Neural progenitor cell (in vitro differentiated cells): ENCODE results near the gene LEKR1. TPM values are rescaled to one million over a fixed set of nuclear protein-coding genes. Genes with fewer than 3 reads are reported as not detected.
"Not testable (repeated sequence)": the region's sequence is repeated elsewhere in the genome, so short reads cannot be mapped to it uniquely, and the experiment has no call there.

Source experiments
- DNase-seq: peaks from one replicate; pipeline ENCODE4 v3.0.0-alpha.2; 2016; ENCODE audit warnings: low spot score
- H2AFZ ChIP-seq: fragments of 200-600 bp; sonication (generic); replicated peaks from 2 replicates; pipeline ENCODE4 v1.6.1; 2016; ENCODE audit warnings: antibody characterized with exemption
- H3F3A ChIP-seq: fragments of 200-600 bp; sonication (generic); 2 replicates; pipeline ENCODE4 v1.6.1; 2016; ENCODE audit warnings: antibody characterized with exemption, low read depth
- H3K27ac ChIP-seq: fragments of 200-600 bp; sonication (generic); 2 replicates; pipeline ENCODE4 v1.5.1; 2016; ENCODE audit warnings: mild to moderate bottlenecking
- H3K27me3 ChIP-seq: fragments of 200-600 bp; sonication (generic); 2 replicates; pipeline ENCODE4 v1.6.1; 2016; ENCODE audit warnings: mild to moderate bottlenecking, moderate library complexity
- H3K36me3 ChIP-seq: fragments of 200-600 bp; sonication (generic); 2 replicates; pipeline ENCODE4 v1.5.1; 2016
- H3K4me1 ChIP-seq: fragments of 200-600 bp; sonication (generic); 2 replicates; pipeline ENCODE4 v1.6.1; 2016; ENCODE audit warnings: mixed run types
- H3K4me2 ChIP-seq: fragments of 200-600 bp; sonication (generic); 2 replicates; pipeline ENCODE4 v1.6.1; 2016
- H3K4me3 ChIP-seq: fragments of 200-600 bp; sonication (generic); 2 replicates; pipeline ENCODE4 v1.5.1; 2016
- H3K79me2 ChIP-seq: fragments of 200-600 bp; sonication (generic); 2 replicates; pipeline ENCODE4 v1.6.1; 2016; ENCODE audit warnings: low read depth
- H3K9ac ChIP-seq: fragments of 200-600 bp; sonication (generic); 2 replicates; pipeline ENCODE4 v1.6.1; 2016
- H3K9me3 ChIP-seq: fragments of 200-600 bp; sonication (generic); 2 replicates; pipeline ENCODE4 v1.5.1; 2016; ENCODE audit warnings: low read depth
- H4K20me1 ChIP-seq: fragments of 200-600 bp; sonication (generic); 2 replicates; pipeline ENCODE4 v1.6.1; 2016; ENCODE audit warnings: low read depth
- H3K27ac Mint-ChIP-seq: 3 replicates; pipeline ENCODE4 v1.8.0; 2021; ENCODE audit warnings: mixed read lengths
- H3K27me3 Mint-ChIP-seq: 2 replicates; pipeline ENCODE4 v1.8.0; 2022; ENCODE audit warnings: low read depth, mild to moderate bottlenecking, inconsistent platforms, moderate library complexity, mixed read lengths; ENCODE audit not compliant: insufficient read depth
- H3K36me3 Mint-ChIP-seq: 3 replicates; pipeline ENCODE4 v1.8.0; 2021; ENCODE audit warnings: mixed read lengths
- H3K4me1 Mint-ChIP-seq: 3 replicates; pipeline ENCODE4 v1.8.0; 2021; ENCODE audit warnings: mixed read lengths
- H3K4me3 Mint-ChIP-seq: 3 replicates; pipeline ENCODE4 v1.8.0; 2021; ENCODE audit warnings: mild to moderate bottlenecking, moderate library complexity, mixed read lengths
- H3K9me3 Mint-ChIP-seq: 3 replicates; pipeline ENCODE4 v1.8.0; 2020; ENCODE audit warnings: mixed read lengths
- CTCF ChIP-seq: fragments of 200-600 bp; sonication (generic); IDR thresholded peaks from 2 replicates; pipeline ENCODE4 v1.5.1; 2017; ENCODE audit warnings: antibody characterized with exemption, mild to moderate bottlenecking
- EZH2 ChIP-seq: fragments of 200-600 bp; sonication (generic); IDR thresholded peaks from 2 replicates; pipeline ENCODE4 v1.6.1; 2017; ENCODE audit warnings: antibody characterized with exemption, mild to moderate bottlenecking, moderate library complexity
- EZH2phosphoT487 ChIP-seq: fragments of 200-600 bp; sonication (generic); IDR thresholded peaks from 2 replicates; pipeline ENCODE4 v1.6.1; 2017; ENCODE audit warnings: antibody characterized with exemption
- total RNA-seq: library from RNA; depleted of rRNA; stranded (reverse); fragments of >200 nt; gene quantifications from 2 replicates; pipeline ENCODE4 v1.2.3, GENCODE V29; 2015; ENCODE audit warnings: low replicate concordance

LEKR1 gene
- total RNA-seq, 1 donor from 2014 or later, result 1.9 TPM

GRCh38 chr3:156818890-156819289 lies 7.3 kb upstream of the LEKR1 start:
- Histone ChIP-seq H3K4me1 (no peaks in the 10 kb centered on the region), H2AFZ (no peak overlapping the region), H3K36me3 (no peaks in the 10 kb centered on the region), H3K4me3 (no peak overlapping the region), H3K9ac (no peak overlapping the region), H3K9me3 (no peaks in the 10 kb centered on the region), H3K27me3 (peaks cover 58% of the 10 kb centered on the region), H3K27ac (no peak overlapping the region), H3F3A (peaks cover 28% of the 10 kb centered on the region), H4K20me1 (no peaks in the 10 kb centered on the region), H3K79me2 (no peaks in the 10 kb centered on the region), H3K4me2 (no peak overlapping the region)
- H3K36me3 Mint-ChIP-seq, result no peaks in the 10 kb centered on the region
- H3K4me1 Mint-ChIP-seq, result peaks cover 29% of the 10 kb centered on the region
- no peak for TF ChIP-seq EZH2
- TF ChIP-seq CTCF, result no peak
- no peak for TF ChIP-seq EZH2phosphoT487
- DNase-seq, result no peak
- peaks cover 14% of the 10 kb centered on the region for H3K27me3 Mint-ChIP-seq
- no peak overlapping the region for H3K27ac Mint-ChIP-seq
- no peaks in the 10 kb centered on the region for H3K9me3 Mint-ChIP-seq
- no peak overlapping the region for H3K4me3 Mint-ChIP-seq

GRCh38 chr3:156819842-156820691 lies 6.1 kb upstream of the LEKR1 start:
- Histone ChIP-seq H3K4me3 (no peak overlapping the region), H3K27ac (no peak overlapping the region), H3K9me3 (no peaks in the 10 kb centered on the region), H3K4me2 (no peak overlapping the region), H3K4me1 (no peaks in the 10 kb centered on the region), H3K9ac (no peak overlapping the region), H3K36me3 (no peaks in the 10 kb centered on the region), H2AFZ (no peak overlapping the region), H3K27me3 (peaks cover 47% of the 10 kb centered on the region), H3F3A (peaks cover 28% of the 10 kb centered on the region), H4K20me1 (no peaks in the 10 kb centered on the region), H3K79me2 (no peaks in the 10 kb centered on the region)
- peaks cover 29% of the 10 kb centered on the region for H3K4me1 Mint-ChIP-seq
- H3K9me3 Mint-ChIP-seq, result no peaks in the 10 kb centered on the region
- H3K4me3 Mint-ChIP-seq, result no peak overlapping the region
- H3K36me3 Mint-ChIP-seq, result no peaks in the 10 kb centered on the region
- DNase-seq, result no peak
- H3K27ac Mint-ChIP-seq, result no peak overlapping the region
- TF ChIP-seq CTCF, result no peak
- no peak for TF ChIP-seq EZH2phosphoT487
- no peak for TF ChIP-seq EZH2
- H3K27me3 Mint-ChIP-seq, result peaks cover 14% of the 10 kb centered on the region

DNA sequence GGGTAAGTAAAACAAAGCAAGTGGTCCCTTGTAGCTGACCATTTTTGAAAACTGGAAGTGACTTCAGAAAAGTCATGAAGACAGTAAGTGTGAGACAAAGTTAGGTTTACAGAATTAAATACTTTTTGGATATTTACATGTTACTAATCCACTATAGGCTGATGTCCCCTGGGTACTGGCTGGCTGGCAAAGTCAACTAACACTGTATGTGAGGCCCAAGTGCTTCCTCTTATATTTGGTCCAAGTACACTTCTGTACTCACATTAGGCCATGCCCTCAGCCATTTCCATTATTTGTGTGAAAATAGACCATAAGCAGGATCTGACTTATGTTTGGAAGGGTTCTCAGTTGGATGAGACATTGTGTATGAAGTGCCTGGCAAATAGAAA lies 5.5 kb upstream of the LEKR1 start:
- no peaks in the 10 kb centered on the region for H3K79me2 ChIP-seq
- peaks cover 8% of the 10 kb centered on the region for H3K27me3 Mint-ChIP-seq
- H3F3A ChIP-seq, result peaks cover 24% of the 10 kb centered on the region
- no peaks in the 10 kb centered on the region for H3K9me3 Mint-ChIP-seq
- no peak overlapping the region for H3K9ac ChIP-seq
- peaks cover 40% of the 10 kb centered on the region for H3K27me3 ChIP-seq
- H3K4me3 Mint-ChIP-seq, result no peak overlapping the region
- H3K9me3 ChIP-seq, result no peaks in the 10 kb centered on the region
- H3K4me1 Mint-ChIP-seq, result peaks cover 26% of the 10 kb centered on the region
- no peaks in the 10 kb centered on the region for H3K4me1 ChIP-seq
- no peaks in the 10 kb centered on the region for H3K36me3 ChIP-seq
- no peaks in the 10 kb centered on the region for H4K20me1 ChIP-seq
- H2AFZ ChIP-seq, result no peak overlapping the region
- H3K27ac ChIP-seq, result no peak overlapping the region
- no peak for TF ChIP-seq EZH2
- TF ChIP-seq EZH2phosphoT487, result no peak
- no peak for TF ChIP-seq CTCF
- no peaks in the 10 kb centered on the region for H3K36me3 Mint-ChIP-seq
- H3K4me2 ChIP-seq, result no peak overlapping the region
- H3K27ac Mint-ChIP-seq, result no peak overlapping the region
- DNase-seq, result no peak
- H3K4me3 ChIP-seq, result no peak overlapping the region

- not testable (repeated sequence) for H3K79me2 ChIP-seq, H3K4me3 Mint-ChIP-seq, H3K36me3 Mint-ChIP-seq, H3K4me2 ChIP-seq, DNase-seq, H3K9me3 Mint-ChIP-seq, H3K27ac ChIP-seq, H3K4me3 ChIP-seq, H3K9ac ChIP-seq, H3K9me3 ChIP-seq, H4K20me1 ChIP-seq, H3K36me3 ChIP-seq, H2AFZ ChIP-seq, H3K27ac Mint-ChIP-seq, H3K27me3 Mint-ChIP-seq
- H3K4me1 Mint-ChIP-seq, result peaks cover 27% of the 10 kb centered on the region
- Histone ChIP-seq H3F3A (peaks cover 19% of the 10 kb centered on the region), H3K4me1 (peaks cover 14% of the 10 kb centered on the region), H3K27me3 (peaks cover 33% of the 10 kb centered on the region)
Observed at GRCh38 chr3:156822626-156823260, 3.4 kb upstream of the LEKR1 start.
